Left lung (tissue), 10 donors: ENCODE measurements around the gene SUSD6. TPM values are rescaled to one million over a fixed set of nuclear protein-coding genes. Genes with fewer than 3 reads are reported as not detected.

ENCODE experiments used
- ATAC-seq: fragments of 200-7000 bp; cut with Tn5 transposase; one replicate; pipeline ENCODE4 v1.9.1; 2020; ENCODE audit warnings: moderate library complexity
- DNase-seq, 4 donors: peaks; one replicate each; pipeline ENCODE4 v3.0.0-alpha.2; 2013 to 2020
- H3K27ac ChIP-seq, 2 donors: fragments of 200-600 bp; sonication (generic) in 1 of 2; one replicate each; pipeline versions ENCODE4 v1.5.0 to v1.8.0; 2020 to 2021
- H3K27me3 ChIP-seq, 2 donors: fragments of 200-600 bp; sonication (generic) in 1 of 2; one replicate each; pipeline versions ENCODE4 v1.5.0 to v1.8.0; 2020 to 2021
- H3K36me3 ChIP-seq, 2 donors: fragments of 200-600 bp; sonication (generic) in 1 of 2; one replicate each; pipeline versions ENCODE4 v1.5.0 to v1.8.0; 2020 to 2021
- H3K4me1 ChIP-seq, 2 donors: fragments of 200-600 bp; one replicate each; pipeline ENCODE4 v1.8.0; 2021
- H3K4me3 ChIP-seq, 2 donors: fragments of 200-600 bp; sonication (generic) in 1 of 2; one replicate each; pipeline versions ENCODE4 v1.5.0 to v1.8.0; 2020 to 2021; ENCODE audit warnings: mild to moderate bottlenecking in 1 of 2
- H3K9me3 ChIP-seq, 2 donors: fragments of 200-600 bp; sonication (generic) in 1 of 2; one replicate each; pipeline versions ENCODE4 v1.5.0 to v1.8.0; 2020 to 2021
- CTCF ChIP-seq, 2 donors: fragments of 200-600 bp; sonication (generic) in 1 of 2; IDR thresholded peaks; one replicate each; pipeline versions ENCODE4 v1.5.0 to v1.8.0; 2021; ENCODE audit warnings: antibody characterized with exemption in 2 of 2
- intact Hi-C, 2 donors: fragments of 100-400 bp; cut with DNase I; formaldehyde crosslinking; loops; one replicate each; pipeline versions ENCODE4 v1.11.2 to v1.14.2; 2022
- polyA plus RNA-seq, 6 donors: library from polyadenylated mRNA; unstranded; fragments of 120-200 nt; gene quantifications; one replicate each; pipeline ENCODE4 v1.2.1, GENCODE V29; 2013; ENCODE audit not compliant: insufficient read length in 6 of 6
- total RNA-seq, 2 donors: library from RNA; stranded (reverse); fragmentation: NEBNext Ultra II Directional; extraction: Animal tissue kit (Norgen Biotek cat#: 25700); gene quantifications; one replicate each; pipeline ENCODE4 v1.2.1, GENCODE V29; 2021
- donor health status: DM: no; HTN: yes; CAD: no.
- donor health status: DM: no; HTN: no; CAD: no.

The SUSD6 gene
- total and polyA plus RNA-seq, 8 donors: 27.7 to 77.4 (median 31.3) TPM

- Histone ChIP-seq H3K27me3 (peaks cover 1 to 24% of the 10 kb centered on the region in 2 donors), H3K36me3 (no peaks in the 10 kb centered on the region), H3K4me3 (no peak overlapping the region), H3K4me1 (peaks cover 0 to 5% of the 10 kb centered on the region in 2 donors), H3K27ac (no peak overlapping the region), H3K9me3 (no peaks in the 10 kb centered on the region)
- intact Hi-C loops: no loop called here
- no peak for TF ChIP-seq CTCF (IDR thresholded peaks at IDR 0.05)
- ATAC-seq: no peak
- no peak for DNase-seq
These were observed 30.0 kb upstream of the SUSD6 start for GRCh38 chr14:69581316-69581935.

GRCh38 chr14:69582212-69582611, 29.2 kb upstream of the SUSD6 start:
- no peak overlapping the region for H3K4me3 ChIP-seq
- no peaks in the 10 kb centered on the region for H3K9me3 ChIP-seq
- DNase-seq: no peak
- no peak overlapping the region for H3K27ac ChIP-seq
- intact Hi-C loops: no loop called here
- no peak for ATAC-seq
- H3K36me3 ChIP-seq: no peaks in the 10 kb centered on the region
- no peak for TF ChIP-seq CTCF (IDR thresholded peaks at IDR 0.05)
- H3K4me1 ChIP-seq: peaks cover 0 to 5% of the 10 kb centered on the region in 2 donors
- peaks cover 0 to 16% of the 10 kb centered on the region in 2 donors for H3K27me3 ChIP-seq

- intact Hi-C loops: no loop called here
- no peak for ATAC-seq
These were observed 28.6 kb upstream of the SUSD6 start for GRCh38 chr14:69582829-69583228.

GRCh38 chr14:69584389-69584788, 27.0 kb upstream of the SUSD6 start:
- Histone ChIP-seq H3K9me3 (no peaks in the 10 kb centered on the region), H3K27me3 (no peaks in the 10 kb centered on the region), H3K36me3 (no peaks in the 10 kb centered on the region), H3K4me1 (peaks cover 0 to 5% of the 10 kb centered on the region in 2 donors), H3K4me3 (no peak overlapping the region), H3K27ac (no peak overlapping the region)
- intact Hi-C loops: loop anchor here in 1 of 2 donors (2.0 kb wide), 1 partner anchor 142 kb away; no protein-coding TSS in a partner anchor
- no peak for DNase-seq
- TF ChIP-seq CTCF (IDR thresholded peaks at IDR 0.05): no peak
- no peak for ATAC-seq

More at GRCh38 chr14:69582829-69583228, 28.6 kb upstream of the SUSD6 start:
- no peak for TF ChIP-seq CTCF (IDR thresholded peaks at IDR 0.05)
- Histone ChIP-seq H3K4me1 (peaks cover 0 to 5% of the 10 kb centered on the region in 2 donors), H3K27me3 (peaks cover 0 to 12% of the 10 kb centered on the region in 2 donors), H3K9me3 (no peaks in the 10 kb centered on the region), H3K4me3 (no peak overlapping the region), H3K36me3 (no peaks in the 10 kb centered on the region), H3K27ac (no peak overlapping the region)
- no peak for DNase-seq

- TF ChIP-seq CTCF (IDR thresholded peaks at IDR 0.05): no peak
- H3K4me3 ChIP-seq: no peak overlapping the region
- no peak for DNase-seq
- no peaks in the 10 kb centered on the region for H3K27me3 ChIP-seq
- ATAC-seq: no peak
- intact Hi-C loops: no loop called here
- H3K9me3 ChIP-seq: no peaks in the 10 kb centered on the region
- no peak overlapping the region for H3K27ac ChIP-seq
- H3K36me3 ChIP-seq: no peaks in the 10 kb centered on the region
- peaks cover 0 to 5% of the 10 kb centered on the region in 2 donors for H3K4me1 ChIP-seq
These were observed 25.0 kb upstream of the SUSD6 start for GRCh38 chr14:69586404-69586803.
